ENCODE measurements around the gene AP3D1. TPM values are rescaled to one million over a fixed set of nuclear protein-coding genes. Genes with fewer than 3 reads are reported as not detected.

The AP3D1 gene
- total and polyA plus RNA-seq, 12 donors = 51.3 to 193 (median 121) TPM

DNA sequence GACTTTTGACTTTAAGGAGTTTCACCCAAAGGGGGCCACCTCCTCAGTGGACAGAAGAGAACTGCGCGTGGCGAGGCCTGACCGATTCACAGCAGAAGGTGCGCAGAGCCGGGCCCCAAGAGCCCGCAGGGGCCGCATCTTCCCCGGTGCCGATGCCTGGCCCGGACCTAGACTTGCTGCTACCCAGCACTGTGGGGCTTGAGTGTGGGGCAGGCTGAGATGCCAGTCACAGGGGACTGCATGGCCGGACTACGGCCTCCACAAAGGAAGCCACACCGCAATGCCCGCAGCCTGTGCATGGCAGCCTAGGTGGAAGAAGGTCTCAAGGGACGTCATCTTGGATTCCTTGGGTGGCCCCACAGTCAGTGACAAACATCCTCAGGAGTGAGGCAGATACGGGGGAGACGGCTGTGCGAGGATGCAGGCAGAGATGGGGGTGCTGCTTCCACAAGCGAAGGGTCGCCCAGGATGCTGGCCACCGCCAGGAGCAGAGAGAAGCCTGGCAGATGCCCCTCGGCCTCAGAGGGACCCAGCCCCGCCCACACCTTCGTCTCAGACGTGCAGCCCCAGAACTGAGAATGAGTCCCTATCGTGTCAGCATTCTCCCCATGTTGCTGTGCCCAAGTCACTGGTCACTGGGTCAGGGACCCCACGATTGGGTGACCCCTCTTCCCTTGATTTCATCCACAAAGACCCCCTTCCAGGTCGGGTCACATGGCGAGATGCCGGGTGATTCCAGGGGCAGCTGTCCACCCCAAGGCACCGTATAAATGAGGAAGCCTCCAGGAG, 72.1 kb downstream of the AP3D1 start:
- intact Hi-C loops (cut with DNase I) = loop anchor here in 1 of 2 donors (10.0 kb wide), 1 partner anchor 154 kb away; no protein-coding TSS in a partner anchor

GRCh38 chr19:2077833-2078619, 73.3 kb downstream of the AP3D1 start:
- no peak overlapping the region for H3K27ac ChIP-seq
- H3K4me1 ChIP-seq (replicated peaks in 1 of 2) = no peaks in the 10 kb centered on the region
- peaks cover 0 to 70% of the 10 kb centered on the region in 2 donors for H3K36me3 ChIP-seq (replicated peaks in 1 of 2)
- 95 to 99% (median 96%) methylated on average over 31 to 44 of the region's 44 CpGs for WGBS, 4 donors
- no peak for TF ChIP-seq CTCF (IDR thresholded peaks at IDR 0.05)
- no peak for TF ChIP-seq POLR2A (IDR thresholded peaks at IDR 0.05)
- no peaks in the 10 kb centered on the region for H3K9me3 ChIP-seq (replicated peaks in 1 of 3)
- intact Hi-C loops (cut with DNase I) = loop anchor here in 1 of 2 donors (10.0 kb wide), 1 partner anchor 153 kb away; no protein-coding TSS in a partner anchor
- H3K4me3 ChIP-seq = no peak overlapping the region
- H3K27me3 ChIP-seq = no peaks in the 10 kb centered on the region
- DNase-seq = no peak

More for the DNA sequence above, 72.1 kb downstream of the AP3D1 start:
- no peak for TF ChIP-seq CTCF (IDR thresholded peaks at IDR 0.05)
- TF ChIP-seq POLR2A (IDR thresholded peaks at IDR 0.05) = no peak
- peaks cover 0 to 58% of the 10 kb centered on the region in 2 donors for H3K36me3 ChIP-seq (replicated peaks in 1 of 2)
- H3K9me3 ChIP-seq (replicated peaks in 1 of 3) = no peaks in the 10 kb centered on the region
- H3K4me3 ChIP-seq = no peak overlapping the region
- no peak overlapping the region for H3K27ac ChIP-seq
- WGBS, 4 donors = 91 to 94% (median 94%) methylated on average over 11 to 32 of the region's 32 CpGs
- no peaks in the 10 kb centered on the region for H3K27me3 ChIP-seq
- DNase-seq = no peak
- no peaks in the 10 kb centered on the region for H3K4me1 ChIP-seq (replicated peaks in 1 of 2)

GRCh38 chr19:2077398-2077797, 74.0 kb downstream of the AP3D1 start:
- Histone ChIP-seq H3K9me3 (replicated peaks in 1 of 3) (no peaks in the 10 kb centered on the region), H3K4me1 (replicated peaks in 1 of 2) (no peaks in the 10 kb centered on the region), H3K27me3 (no peaks in the 10 kb centered on the region), H3K27ac (no peak overlapping the region), H3K36me3 (replicated peaks in 1 of 2) (peaks cover 0 to 77% of the 10 kb centered on the region in 2 donors), H3K4me3 (no peak overlapping the region)
- TF ChIP-seq CTCF (IDR thresholded peaks at IDR 0.05) = no peak
- TF ChIP-seq POLR2A (IDR thresholded peaks at IDR 0.05) = no peak
- no peak for DNase-seq
- intact Hi-C loops (cut with DNase I) = loop anchor here in 1 of 2 donors (10.0 kb wide), 1 partner anchor 153 kb away; no protein-coding TSS in a partner anchor
- 89 to 95% (median 94%) methylated on average over 7 of the region's 7 CpGs for WGBS, 4 donors

DNA sequence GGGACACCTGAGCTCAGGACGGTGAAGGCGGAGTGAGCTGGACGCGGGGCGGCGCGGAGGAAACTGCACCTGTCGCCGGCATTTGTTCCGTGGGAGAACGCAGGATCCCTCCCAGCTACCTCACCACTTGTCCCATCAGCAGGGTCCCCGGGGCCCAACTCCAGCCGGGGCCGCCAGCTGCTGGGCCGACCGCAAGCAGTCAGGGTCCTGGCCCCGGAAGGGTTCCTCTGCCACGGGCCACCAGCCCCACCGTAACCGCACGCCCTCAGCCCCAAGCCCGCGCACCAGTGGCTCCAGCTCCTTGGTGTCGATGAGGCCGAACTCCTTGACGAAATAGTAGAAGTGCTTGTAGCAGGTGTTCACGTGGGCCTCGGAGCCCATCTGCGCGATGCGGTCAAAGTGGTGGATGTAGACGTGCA, 74.8 kb downstream of the AP3D1 start:
- TF ChIP-seq POLR2A (IDR thresholded peaks at IDR 0.05) = no peak
- no peak for TF ChIP-seq CTCF (IDR thresholded peaks at IDR 0.05)
- H3K27me3 ChIP-seq = no peaks in the 10 kb centered on the region
- H3K27ac ChIP-seq = no peak overlapping the region
- no peaks in the 10 kb centered on the region for H3K4me1 ChIP-seq (replicated peaks in 1 of 2)
- H3K36me3 ChIP-seq (replicated peaks in 1 of 2) = peaks cover 0 to 85% of the 10 kb centered on the region in 2 donors
- no peak overlapping the region for H3K4me3 ChIP-seq
- 96 to 97% (median 97%) methylated on average over 24 to 32 of the region's 32 CpGs for WGBS, 4 donors
- intact Hi-C loops (cut with DNase I) = loop anchor here in 1 of 2 donors (10.0 kb wide), 1 partner anchor 152 kb away; no protein-coding TSS in a partner anchor
- H3K9me3 ChIP-seq (replicated peaks in 1 of 3) = no peaks in the 10 kb centered on the region
- no peak for DNase-seq
